ENCODE measurements around the gene MYH6.
"Not testable (repeated sequence)": the region's sequence is repeated elsewhere in the genome, so short reads cannot be mapped to it uniquely, and the experiment has no call there.

Gene MYH6

GRCh38 chr14:23414906-23415820 is 7.1 kb upstream of the MYH6 start:
- no peak for DNase-seq

GRCh38 chr14:23414254-23414653 is 6.2 kb upstream of the MYH6 start:
- no peak for DNase-seq

DNA sequence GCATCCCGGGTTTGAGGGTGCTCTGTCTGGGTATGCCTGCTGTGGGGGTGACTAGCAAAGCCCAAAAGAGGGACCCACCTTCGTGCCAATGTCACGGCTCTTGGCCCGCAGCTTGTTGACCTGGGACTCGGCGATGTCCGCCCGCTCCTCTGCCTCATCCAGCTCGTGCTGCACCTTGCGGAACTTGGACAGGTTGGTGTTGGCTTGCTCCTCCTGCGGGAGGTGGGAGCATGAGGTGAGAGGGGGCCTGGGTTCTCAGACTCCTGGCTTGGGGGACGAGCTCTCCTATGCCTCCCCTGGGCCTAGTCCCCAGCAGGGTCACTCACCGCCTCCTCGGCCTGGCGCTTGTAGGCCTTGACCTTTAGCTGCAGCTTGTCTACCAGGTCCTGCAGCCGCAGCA is 5.6 kb upstream of the MYH6 start:
- DNase-seq: no peak

DNA sequence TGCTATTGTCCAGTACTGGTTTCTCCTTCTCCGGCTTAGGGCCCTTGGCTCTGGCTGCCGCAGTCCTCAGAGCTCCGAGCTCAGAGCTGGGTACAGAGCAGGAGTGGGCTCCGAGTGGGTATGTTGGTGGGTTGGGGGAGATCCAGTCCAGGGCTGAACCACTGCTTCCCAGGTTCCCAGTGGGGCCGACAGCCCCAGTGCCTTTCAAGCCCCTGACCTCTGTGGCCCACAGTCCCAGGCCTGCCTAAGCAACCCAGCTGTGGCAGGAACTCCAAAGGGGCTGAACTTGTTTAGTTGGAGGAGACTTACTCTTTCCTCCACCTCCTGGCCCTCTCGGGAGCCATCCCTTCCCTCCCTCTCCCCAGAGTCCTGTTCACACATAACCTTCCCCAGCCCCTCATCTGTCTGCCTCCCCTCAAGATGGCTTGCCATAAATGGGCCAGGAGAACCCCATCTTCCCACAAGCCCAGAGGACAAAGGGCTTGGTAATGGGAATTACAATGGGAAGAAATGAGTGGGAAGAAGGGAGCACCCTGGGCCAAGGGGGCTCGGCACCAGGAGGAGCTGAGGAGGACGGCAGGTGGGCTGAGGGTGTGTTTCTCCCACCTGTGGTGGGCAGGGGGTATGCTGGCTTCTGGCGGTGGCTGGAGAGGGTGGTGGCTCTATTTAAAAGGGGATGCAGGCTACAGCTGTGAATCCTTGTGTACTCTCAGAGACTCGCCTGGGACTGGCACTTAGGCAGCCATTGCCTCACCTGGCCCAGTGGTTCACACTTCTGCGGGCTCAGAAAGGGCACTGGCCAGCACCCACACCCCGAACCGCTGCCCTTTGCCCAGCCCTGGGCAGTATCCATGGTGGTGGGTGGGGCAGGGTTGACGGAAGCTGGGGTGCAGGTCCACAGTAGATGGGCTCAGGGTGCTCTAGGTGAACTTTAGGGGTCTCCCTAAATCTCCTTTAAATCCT is 3.8 kb upstream of the MYH6 start:
- DNase-seq: no peak

GRCh38 chr14:23409966-23410635 is 2.0 kb upstream of the MYH6 start:
- DNase-seq: no peak

GRCh38 chr14:23409475-23409874 is 1.4 kb upstream of the MYH6 start:
- DNase-seq: no peak

DNA sequence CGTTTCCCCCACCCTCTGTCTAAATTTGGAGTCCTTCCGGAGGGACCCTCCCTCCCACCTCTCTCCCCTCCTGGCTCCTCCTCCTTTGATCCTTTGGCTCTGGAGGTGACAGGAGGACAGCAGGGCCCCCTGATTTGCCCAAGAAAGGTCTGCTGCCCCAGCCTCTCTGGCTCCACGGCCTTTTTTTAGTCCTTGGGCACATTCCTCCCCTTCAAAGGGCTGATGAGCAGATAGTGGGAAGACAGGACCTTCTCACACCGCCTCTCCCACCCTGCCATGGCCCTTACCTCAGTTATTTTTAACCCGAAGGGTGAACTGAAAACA is 196 bp upstream of the MYH6 start:
- DNase-seq: no peak

GRCh38 chr14:23406725-23407355 is 1.2 kb downstream of the MYH6 start:
- DNase-seq: no peak

DNA sequence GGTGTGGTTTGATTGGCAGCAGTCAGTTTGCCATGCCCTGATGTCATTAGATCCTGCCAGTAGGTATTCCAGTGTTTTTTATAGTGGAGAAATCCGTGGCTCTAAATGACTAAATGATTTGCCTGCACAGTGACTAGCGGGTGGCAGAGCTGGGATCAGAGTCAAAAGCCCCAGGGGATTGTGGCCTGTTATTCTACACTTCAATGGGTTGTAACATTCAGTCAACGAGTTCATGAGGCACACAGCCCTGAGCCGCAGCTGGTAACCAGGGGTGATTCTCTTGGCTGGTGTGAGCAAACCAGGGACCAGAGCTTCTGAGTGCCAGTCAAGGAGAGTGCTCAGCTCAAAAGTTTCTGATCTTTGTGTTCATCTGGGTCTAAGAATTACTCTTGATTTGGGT is 1.8 kb downstream of the MYH6 start:
- DNase-seq: no peak

DNA sequence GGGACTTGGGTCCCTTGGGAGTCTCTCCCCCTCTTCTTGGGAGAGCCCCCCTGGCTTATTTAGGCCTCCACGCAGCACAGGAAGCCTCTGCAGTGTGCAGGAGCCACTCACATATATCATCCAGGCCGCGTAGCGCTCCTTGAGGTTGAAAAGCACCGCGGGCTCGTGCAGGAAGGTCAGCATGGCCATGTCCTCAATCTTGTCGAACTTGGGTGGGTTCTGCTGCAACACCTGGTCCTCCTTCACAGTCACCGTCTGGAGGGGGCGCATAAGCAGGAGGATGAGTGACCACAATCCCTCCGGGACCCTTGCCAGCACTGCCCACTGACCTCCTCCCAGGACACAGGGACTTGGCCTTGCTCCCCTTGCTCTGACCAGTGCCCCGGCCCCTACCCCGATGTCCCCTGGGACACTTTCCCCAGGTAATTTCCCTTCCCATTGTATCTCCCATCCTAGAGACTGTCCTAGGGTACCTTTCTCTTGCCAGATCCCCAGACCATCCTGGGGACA is 2.5 kb downstream of the MYH6 start:
- DNase-seq: no peak

DNA sequence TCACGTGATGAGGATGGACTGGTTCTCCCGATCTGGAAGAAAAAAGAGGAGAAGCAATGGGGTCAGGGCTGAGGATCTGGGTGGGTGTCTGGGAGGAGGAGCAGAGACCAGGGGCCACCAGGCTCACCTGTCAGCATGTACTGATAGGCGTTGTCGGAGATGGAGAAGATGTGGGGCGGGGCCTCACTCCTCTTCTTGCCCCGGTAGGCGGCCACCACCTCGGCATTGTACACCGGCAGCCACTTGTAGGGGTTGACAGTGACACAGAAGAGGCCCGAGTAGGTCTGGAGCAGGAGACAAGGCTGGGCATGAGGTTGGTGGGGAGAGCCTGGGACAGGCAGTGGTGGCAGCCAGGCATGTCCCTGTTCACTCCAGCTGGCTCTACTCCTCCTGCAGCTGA is 3.0 kb downstream of the MYH6 start:
- DNase-seq: no peak

DNA sequence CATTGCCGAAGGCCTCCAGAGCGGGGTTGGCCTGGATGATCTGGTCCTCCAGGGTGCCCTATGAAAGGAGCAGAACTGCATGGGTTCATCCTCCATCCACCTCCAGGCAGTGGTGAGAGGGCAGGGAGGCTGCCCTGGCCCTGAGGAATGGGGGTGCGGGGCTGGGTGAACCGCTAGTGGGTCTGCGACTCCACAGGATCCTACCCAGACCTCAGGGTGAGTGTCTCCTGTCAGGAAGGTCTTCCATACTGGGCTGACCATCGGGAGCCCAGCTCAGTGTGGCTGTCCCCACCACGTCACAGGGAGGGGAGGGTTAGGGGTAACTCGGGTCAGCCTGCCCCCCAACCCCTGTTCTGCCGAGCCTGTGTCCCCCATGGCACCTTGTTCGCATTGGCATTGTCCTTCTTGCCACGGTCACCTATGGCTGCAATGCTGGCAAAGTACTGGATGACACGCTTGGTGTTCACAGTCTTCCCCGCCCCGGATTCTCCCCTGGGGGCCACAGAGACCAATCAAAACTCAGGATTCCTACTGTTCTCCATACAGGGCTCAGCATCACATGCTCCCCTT is 3.7 kb downstream of the MYH6 start:
- DNase-seq: no peak

DNA sequence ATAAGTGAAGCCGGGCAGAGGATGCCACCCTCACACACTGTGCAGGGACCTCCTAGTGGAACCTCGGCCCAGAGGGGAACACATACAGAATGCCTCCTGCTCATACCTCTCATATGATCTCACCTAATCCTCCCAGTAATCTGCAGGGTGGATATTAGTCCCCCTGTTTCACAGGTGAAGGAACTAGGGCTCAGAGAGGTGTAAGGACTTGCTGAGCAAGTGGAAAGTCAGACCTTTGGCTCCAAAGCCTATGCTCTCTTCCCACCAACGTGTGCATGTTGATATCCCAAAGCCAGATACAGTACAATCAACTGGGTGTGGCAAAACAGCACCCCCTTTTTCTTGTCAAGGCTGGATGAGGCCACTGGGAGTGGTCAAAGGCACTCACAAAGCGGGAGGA is 4.2 kb downstream of the MYH6 start:
- no peak for DNase-seq

DNA sequence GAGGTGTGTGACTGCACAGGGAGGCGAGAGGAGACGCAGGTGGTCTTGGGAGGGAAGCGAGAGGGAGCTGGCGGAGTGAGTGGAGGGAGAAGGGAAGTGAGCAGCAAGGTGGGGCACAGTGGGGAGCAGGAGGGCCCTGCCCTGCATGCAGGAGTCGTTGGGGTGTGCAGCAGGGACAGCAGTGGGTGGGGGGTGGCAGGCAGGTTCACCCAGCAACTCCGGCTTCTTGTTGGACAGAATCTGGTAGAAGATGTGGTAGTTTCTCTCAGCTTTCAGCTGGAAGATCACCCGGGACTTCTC is 5.0 kb downstream of the MYH6 start:
- DNase-seq: no peak

DNA sequence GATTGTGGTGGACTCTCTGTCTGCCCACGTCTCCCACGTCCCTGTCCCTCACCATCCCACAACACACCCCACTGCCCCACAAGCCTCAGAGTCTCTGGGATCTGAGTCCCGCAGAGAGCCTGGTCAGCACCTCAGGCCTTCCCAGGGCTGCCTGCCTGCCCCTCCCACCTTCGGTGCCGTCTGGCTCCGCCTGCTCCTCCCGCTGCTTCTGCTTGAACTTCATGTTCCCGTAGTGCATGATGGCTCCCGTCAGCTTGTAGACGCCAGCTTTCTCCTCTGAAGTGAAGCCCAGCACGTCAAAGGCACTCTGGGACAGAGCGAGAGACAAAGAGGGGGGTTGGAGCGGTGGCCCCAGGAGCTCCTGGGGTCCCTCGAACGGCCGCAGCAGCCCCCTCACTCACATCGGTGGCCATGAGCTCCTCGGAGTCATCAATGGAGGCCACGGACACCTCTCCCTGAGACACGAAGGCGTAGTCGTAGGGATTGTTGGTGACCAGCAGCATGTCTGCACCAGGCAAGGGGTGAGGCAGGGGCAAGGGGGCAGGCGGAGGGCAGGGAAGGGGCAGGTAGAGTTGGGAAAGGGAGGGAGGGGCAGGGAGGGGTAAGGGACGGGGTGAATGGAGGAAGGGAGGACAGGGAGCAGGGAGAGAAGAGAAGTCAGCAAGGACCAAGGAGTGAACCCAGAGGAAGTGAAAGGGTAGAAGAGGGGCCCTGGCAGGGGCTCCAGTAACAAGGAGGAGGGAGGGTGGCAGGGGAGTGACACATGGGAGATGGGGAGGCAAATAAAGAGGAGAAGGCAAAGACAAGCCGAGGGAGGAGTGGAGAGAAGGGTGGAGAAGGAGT is 5.6 kb downstream of the MYH6 start:
- no peak for DNase-seq

- DNase-seq: no peak
Measured at GRCh38 chr14:23401291-23401690, 6.8 kb downstream of the MYH6 start.

GRCh38 chr14:23400496-23401149 is 7.5 kb downstream of the MYH6 start:
- not testable (repeated sequence) for DNase-seq

DNA sequence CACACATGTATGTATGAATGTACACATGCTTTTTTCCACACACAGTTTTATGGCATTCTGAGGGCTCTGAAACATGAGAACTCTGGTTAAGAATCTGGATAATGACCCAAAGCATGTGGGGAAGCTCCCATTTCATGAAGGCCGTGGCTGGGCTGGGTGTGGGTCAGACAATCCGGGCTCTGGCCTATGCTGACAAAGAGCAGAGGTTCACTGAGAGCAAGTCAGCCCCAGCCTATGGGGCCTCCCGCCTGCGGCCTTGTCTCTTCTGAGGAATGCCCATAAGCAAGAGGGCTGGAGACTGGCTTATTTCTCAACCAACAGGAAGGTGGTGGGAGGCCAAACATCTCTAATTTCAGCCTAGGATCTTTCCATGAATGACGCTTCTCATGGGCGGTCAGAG is 8.5 kb downstream of the MYH6 start:
- no peak for DNase-seq

- no peak for DNase-seq
Measured at GRCh38 chr14:23399136-23399535, 8.9 kb downstream of the MYH6 start.

- no peak for DNase-seq
Measured at GRCh38 chr14:23398348-23398747, 9.7 kb downstream of the MYH6 start.
